T-helper 2 cell (primary cell): ENCODE results near the gene BZW1.
A peak's percentile ranks its signal among the peaks of the same experiment; 100 is the strongest.
"Not testable (repeated sequence)": the region's sequence is repeated elsewhere in the genome, so short reads cannot be mapped to it uniquely, and the experiment has no call there.

Experiments
- DNase-seq, 5 experiments: peaks; one replicate each; pipeline versions ENCODE4 v3.0.0 to v3.0.0-alpha.2; 2012 to 2022

BZW1 gene

GRCh38 chr2:200794143-200794542 is 17.6 kb upstream of the BZW1 start:
- no peak for DNase-seq

- DNase-seq, result no peak
Measured at GRCh38 chr2:200795028-200795440, 16.7 kb upstream of the BZW1 start.

GRCh38 chr2:200796561-200796960 is 15.1 kb upstream of the BZW1 start:
- no peak for DNase-seq

GRCh38 chr2:200797242-200797770 is 14.4 kb upstream of the BZW1 start:
- no peak for DNase-seq

- DNase-seq, result peak in 1 of 5 experiments; percentile 59
Measured at GRCh38 chr2:200798514-200798913, 13.2 kb upstream of the BZW1 start.

- DNase-seq, result peak in 1 of 5 experiments; percentile 23
Measured at GRCh38 chr2:200800458-200800857, 11.3 kb upstream of the BZW1 start.

GRCh38 chr2:200801431-200801830 is 10.3 kb upstream of the BZW1 start:
- not testable (repeated sequence) for DNase-seq

GRCh38 chr2:200809506-200810251 is 2.0 kb upstream of the BZW1 start:
- DNase-seq, result no peak

GRCh38 chr2:200810252-200810997 is 1.3 kb upstream of the BZW1 start:
- no peak for DNase-seq

- no peak for DNase-seq
Measured at GRCh38 chr2:200810998-200811332, 745 bp upstream of the BZW1 start.

GRCh38 chr2:200812122-200813022 is 662 bp downstream of the BZW1 start:
- DNase-seq, result peak; percentile 38 to 81 (median 54)

- peak in 2 of 5 experiments; percentile 2 to 18 for DNase-seq
Measured at GRCh38 chr2:200814276-200814815, 2.6 kb downstream of the BZW1 start.

- DNase-seq, result no peak
Measured at GRCh38 chr2:200814917-200815316, 3.2 kb downstream of the BZW1 start.

GRCh38 chr2:200818732-200819131 is 7.0 kb downstream of the BZW1 start:
- DNase-seq, result not testable (repeated sequence)

- DNase-seq, result no peak
Measured at GRCh38 chr2:200820573-200821234, 9.0 kb downstream of the BZW1 start.

- no peak for DNase-seq
Measured at GRCh38 chr2:200821686-200822245, 10.1 kb downstream of the BZW1 start.

- DNase-seq, result no peak
Measured at GRCh38 chr2:200828104-200828503, 16.4 kb downstream of the BZW1 start.

GRCh38 chr2:200828572-200829257 is 17.0 kb downstream of the BZW1 start:
- no peak for DNase-seq

GRCh38 chr2:200829258-200829655 is 17.5 kb downstream of the BZW1 start:
- DNase-seq, result no peak

- no peak for DNase-seq
Measured at GRCh38 chr2:200834701-200835100, 23.0 kb downstream of the BZW1 start.

GRCh38 chr2:200839513-200839912 is 27.8 kb downstream of the BZW1 start:
- no peak for DNase-seq
